Keratinocyte (primary cell): ENCODE results near the gene AGL. TPM values are rescaled to one million over a fixed set of nuclear protein-coding genes. Genes with fewer than 3 reads are reported as not detected.
"Not testable (repeated sequence)": the region's sequence is repeated elsewhere in the genome, so short reads cannot be mapped to it uniquely, and the experiment has no call there.

ENCODE experiments used
- DNase-seq: peaks from one replicate; pipeline ENCODE4 v3.0.0-alpha.2; 2011; ENCODE audit warnings: low read depth, missing footprints, low spot score
- FAIRE-seq: peaks from 2 replicates; lab custom pipeline; 2011; peaks lifted over from hg19 to GRCh38; lab: Jason Lieb, UNC
- H2AFZ ChIP-seq: 2 replicates; pipeline ENCODE4 v1.6.0; 2012; ENCODE audit warnings: low read length, control low read depth, inconsistent platforms; ENCODE audit not compliant: control insufficient read depth
- H3K27ac ChIP-seq: 2 replicates; pipeline ENCODE4 v1.5.1; 2011; ENCODE audit warnings: low read length; ENCODE audit not compliant: control insufficient read depth, insufficient read depth
- H3K27me3 ChIP-seq: 3 replicates; pipeline ENCODE4 v1.6.0; 2011; ENCODE audit warnings: low read length; ENCODE audit not compliant: control insufficient read depth, insufficient read depth; ENCODE audit errors: extremely low read depth
- H3K36me3 ChIP-seq, 2 experiments: 2 replicates in 1 of 2; 3 replicates in 1 of 2; pipeline ENCODE4 v1.5.1; 2011; ENCODE audit warnings: low read length in 2 of 2, mild to moderate bottlenecking in 1 of 2; ENCODE audit not compliant: control insufficient read depth in 2 of 2, insufficient read depth in 2 of 2; ENCODE audit errors: extremely low read depth in 1 of 2
- H3K4me1 ChIP-seq: 3 replicates; pipeline ENCODE4 v1.5.1; 2011; ENCODE audit warnings: low read length; ENCODE audit not compliant: control insufficient read depth, insufficient read depth; ENCODE audit errors: extremely low read depth
- H3K4me2 ChIP-seq: 3 replicates; pipeline ENCODE4 v1.6.0; 2011; ENCODE audit warnings: low read depth, low read length; ENCODE audit not compliant: control insufficient read depth, insufficient read depth; ENCODE audit errors: extremely low read depth
- H3K4me3 ChIP-seq, 3 experiments: fragments of 200-600 bp in 1 of 3; sonication (generic) in 1 of 3; 2 replicates in 2 of 3; 3 replicates in 1 of 3; pipeline ENCODE4 v1.5.1; 2011 to 2016; ENCODE audit warnings: low read length in 3 of 3, mild to moderate bottlenecking in 3 of 3, control low read depth in 2 of 3, inconsistent platforms in 1 of 3, low read depth in 1 of 3, mixed read lengths in 1 of 3, mixed run types in 1 of 3, moderate library complexity in 1 of 3; ENCODE audit not compliant: control insufficient read depth in 2 of 3, insufficient read depth in 2 of 3; ENCODE audit errors: extremely low read depth in 1 of 3
- H3K79me2 ChIP-seq: 2 replicates; pipeline ENCODE4 v1.6.0; 2012; ENCODE audit warnings: low read length; ENCODE audit not compliant: control insufficient read depth, insufficient read depth
- H3K9ac ChIP-seq: 3 replicates; pipeline ENCODE4 v1.6.0; 2011; ENCODE audit warnings: low read length; ENCODE audit not compliant: control insufficient read depth, insufficient read depth; ENCODE audit errors: extremely low read depth
- H3K9me1 ChIP-seq: 3 replicates; pipeline ENCODE4 v1.6.0; 2011; ENCODE audit warnings: low read length; ENCODE audit not compliant: control insufficient read depth, insufficient read depth; ENCODE audit errors: extremely low read depth
- H3K9me3 ChIP-seq: 2 replicates; pipeline ENCODE4 v1.5.1; 2012; ENCODE audit warnings: low read depth, low read length; ENCODE audit not compliant: control insufficient read depth
- H4K20me1 ChIP-seq: 3 replicates; pipeline ENCODE4 v1.6.0; 2011; ENCODE audit warnings: low read length; ENCODE audit not compliant: control insufficient read depth, insufficient read depth; ENCODE audit errors: extremely low read depth
- EZH2 ChIP-seq: IDR thresholded peaks from one replicate; pipeline ENCODE4 v1.6.1; 2012; ENCODE audit warnings: inconsistent platforms, mild to moderate bottlenecking, low read length, moderate library complexity
- dilution Hi-C: fragments of 300-500 bp; cut with MboI; formaldehyde crosslinking; loops from one replicate; pipeline ENCODE4 v1.7.0; 2020; ENCODE audit warnings: low sequenced_read_pairs; ENCODE audit not compliant: extremely low pct_ligation_motif_present
- polyA plus RNA-seq, 5 experiments: library from polyadenylated mRNA; depleted of rRNA in 3 of 5; stranded (reverse) in 3 of 5; stranded (forward) in 1 of 5; unstranded in 1 of 5; fragments of >200 nt; gene quantifications; 1 replicate in 1 of 5; 2 replicates in 3 of 5; 3 replicates in 1 of 5; pipeline versions ENCODE4 v1.2.1 to v1.2.3, GENCODE V29; 2011 to 2012; ENCODE audit warnings: missing spikeins in 2 of 5, low read depth in 1 of 5, low replicate concordance in 1 of 5
- TF ChIP-seq, protein P1 (sequence below), 3 experiments: IDR thresholded peaks in 1 of 3; conservative IDR thresholded peaks in 1 of 3; optimal IDR thresholded peaks in 1 of 3; 2 replicates in 2 of 3; 3 replicates in 1 of 3; pipeline versions ENCODE3 to v1.5.1; 2011; ENCODE audit warnings: low read length in 3 of 3, mild to moderate bottlenecking in 3 of 3, moderate library complexity in 2 of 3, control low read depth in 1 of 3, inconsistent platforms in 1 of 3; ENCODE audit not compliant: insufficient read depth in 2 of 3; ENCODE audit errors: extremely low read depth in 1 of 3

AGL gene
- polyA plus RNA-seq, 1 donor (not counting 4 experiments of a cell fraction or from before 2014, with no cell fraction given): 8.2 TPM

DNA sequence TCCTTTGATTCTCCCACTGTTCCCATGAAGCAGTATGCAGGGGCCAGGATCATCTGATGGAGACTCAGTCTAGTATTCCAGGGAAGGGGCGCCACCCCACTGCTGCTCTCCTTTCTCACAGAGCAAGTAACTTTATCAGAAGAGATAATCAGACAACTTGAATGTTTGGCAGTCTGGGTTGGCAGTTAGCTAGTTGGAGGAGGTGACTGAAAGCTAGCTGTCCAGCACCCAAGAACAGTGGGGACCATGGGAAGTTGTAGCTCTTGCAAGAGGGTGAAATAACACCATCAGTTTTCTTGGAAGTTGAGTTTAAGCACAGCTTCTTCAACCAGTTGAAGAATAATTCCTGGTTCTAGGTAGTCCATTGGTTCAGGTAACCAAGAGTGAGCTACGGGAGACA is 22.2 kb upstream of the AGL start:
- Histone ChIP-seq H3K9me1 (no peaks in the 10 kb centered on the region), H3K79me2 (no peaks in the 10 kb centered on the region)

DNA sequence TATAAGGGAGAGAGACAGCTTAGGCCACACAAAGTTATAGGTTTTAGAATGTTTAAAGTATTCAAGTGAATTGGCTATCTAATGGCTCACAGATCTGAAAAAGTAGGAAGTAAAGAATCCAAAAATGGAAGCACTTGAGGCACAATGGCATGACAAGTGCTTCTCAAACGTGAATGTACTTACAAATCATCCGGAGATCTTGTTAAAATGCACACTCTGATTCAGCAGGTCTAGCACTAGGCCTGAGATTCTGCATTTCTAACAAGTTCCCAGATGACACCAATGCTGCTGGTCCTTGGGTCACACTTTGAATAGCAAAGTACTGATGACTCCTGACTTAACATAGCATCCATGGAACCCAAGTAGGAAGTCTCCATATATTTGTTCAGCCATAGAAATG is 20.9 kb upstream of the AGL start:
- Histone ChIP-seq H3K79me2 (no peaks in the 10 kb centered on the region), H3K27ac (no peak overlapping the region), H2AFZ (no peak overlapping the region), H3K27me3 (no peaks in the 10 kb centered on the region), H3K9ac (no peak overlapping the region), H3K4me1 (no peaks in the 10 kb centered on the region), H3K4me3 (no peak overlapping the region), H4K20me1 (no peaks in the 10 kb centered on the region), H3K9me1 (no peaks in the 10 kb centered on the region), H3K9me3 (no peaks in the 10 kb centered on the region), H3K4me2 (no peak overlapping the region), H3K36me3 (no peaks in the 10 kb centered on the region)
- dilution Hi-C loops: no loop called here
- no peak for FAIRE-seq
- no peak for DNase-seq
- TF ChIP-seq, protein P1, sequence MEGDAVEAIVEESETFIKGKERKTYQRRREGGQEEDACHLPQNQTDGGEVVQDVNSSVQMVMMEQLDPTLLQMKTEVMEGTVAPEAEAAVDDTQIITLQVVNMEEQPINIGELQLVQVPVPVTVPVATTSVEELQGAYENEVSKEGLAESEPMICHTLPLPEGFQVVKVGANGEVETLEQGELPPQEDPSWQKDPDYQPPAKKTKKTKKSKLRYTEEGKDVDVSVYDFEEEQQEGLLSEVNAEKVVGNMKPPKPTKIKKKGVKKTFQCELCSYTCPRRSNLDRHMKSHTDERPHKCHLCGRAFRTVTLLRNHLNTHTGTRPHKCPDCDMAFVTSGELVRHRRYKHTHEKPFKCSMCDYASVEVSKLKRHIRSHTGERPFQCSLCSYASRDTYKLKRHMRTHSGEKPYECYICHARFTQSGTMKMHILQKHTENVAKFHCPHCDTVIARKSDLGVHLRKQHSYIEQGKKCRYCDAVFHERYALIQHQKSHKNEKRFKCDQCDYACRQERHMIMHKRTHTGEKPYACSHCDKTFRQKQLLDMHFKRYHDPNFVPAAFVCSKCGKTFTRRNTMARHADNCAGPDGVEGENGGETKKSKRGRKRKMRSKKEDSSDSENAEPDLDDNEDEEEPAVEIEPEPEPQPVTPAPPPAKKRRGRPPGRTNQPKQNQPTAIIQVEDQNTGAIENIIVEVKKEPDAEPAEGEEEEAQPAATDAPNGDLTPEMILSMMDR (optimal IDR thresholded peaks at IDR 0.05 in 1 of 3, IDR thresholded peaks at IDR 0.05 in 1 of 3, conservative IDR thresholded peaks at IDR 0.05 in 1 of 3; ENCODE audit: extremely low read depth in 1 of 3, insufficient read depth in 2 of 3, low read length in 3 of 3): no peak
- no peak for TF ChIP-seq EZH2

More for the DNA sequence above, 22.2 kb upstream of the AGL start:
- Histone ChIP-seq H3K9me3 (no peaks in the 10 kb centered on the region), H2AFZ (no peak overlapping the region), H3K27ac (no peak overlapping the region), H3K4me3 (no peak overlapping the region), H3K27me3 (no peaks in the 10 kb centered on the region), H3K4me2 (no peak overlapping the region), H3K9ac (no peak overlapping the region), H4K20me1 (no peaks in the 10 kb centered on the region), H3K4me1 (no peaks in the 10 kb centered on the region), H3K36me3 (no peaks in the 10 kb centered on the region)
- no peak for DNase-seq
- FAIRE-seq: no peak
- TF ChIP-seq EZH2: no peak
- TF ChIP-seq, protein P1 (optimal IDR thresholded peaks at IDR 0.05 in 1 of 3, IDR thresholded peaks at IDR 0.05 in 1 of 3, conservative IDR thresholded peaks at IDR 0.05 in 1 of 3; ENCODE audit: extremely low read depth in 1 of 3, insufficient read depth in 2 of 3, low read length in 3 of 3): no peak
- dilution Hi-C loops: no loop called here

DNA sequence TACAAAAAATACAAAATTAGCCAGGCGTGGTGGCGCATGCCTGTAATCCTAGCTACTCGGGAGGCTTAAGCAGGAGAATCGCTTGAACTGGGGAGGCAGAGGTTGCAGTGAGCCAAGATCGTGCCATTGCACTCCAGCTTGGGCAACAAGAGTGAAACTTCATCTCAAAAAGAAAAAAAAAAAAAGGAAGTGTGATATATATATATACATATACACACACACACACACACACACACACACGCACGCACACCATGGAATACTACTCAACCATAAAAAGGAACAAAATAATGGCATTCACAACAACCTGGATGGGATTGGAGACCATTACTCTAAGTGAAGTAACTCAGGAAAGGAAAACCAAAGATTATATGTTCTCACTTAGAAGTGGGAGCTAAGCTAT is 16.2 kb upstream of the AGL start:
- H3K79me2 ChIP-seq, H3K4me2 ChIP-seq, H4K20me1 ChIP-seq, dilution Hi-C loops, H3K27me3 ChIP-seq, H3K9me3 ChIP-seq, H3K4me3 ChIP-seq, H3K36me3 ChIP-seq, FAIRE-seq, H3K9me1 ChIP-seq, DNase-seq, H2AFZ ChIP-seq, H3K4me1 ChIP-seq, H3K27ac ChIP-seq, H3K9ac ChIP-seq: not testable (repeated sequence)
